WTC11 (cell line): ENCODE data around the gene HTR5A. TPM values are rescaled to one million over a fixed set of nuclear protein-coding genes. Genes with fewer than 3 reads are reported as not detected.

Experiments used
- EMX1 ChIP-seq: fragments of 250-450 bp; sonication (Bioruptor Pico); IDR thresholded peaks from 2 replicates; pipeline ENCODE4 v1.8.0; 2021; ENCODE audit warnings: mild to moderate bottlenecking
- GABPB1 ChIP-seq: sonication (generic); formaldehyde crosslinking; IDR thresholded peaks from 2 replicates; pipeline ENCODE4 v1.8.1; 2023; ENCODE audit warnings: mild to moderate bottlenecking, missing genetic modification reagents
- OVOL2 ChIP-seq: fragments of 250-450 bp; sonication (Bioruptor Pico); IDR thresholded peaks from 2 replicates; pipeline ENCODE4 v1.9.0; 2021; ENCODE audit warnings: mild to moderate bottlenecking, borderline replicate concordance
- PRRX2 ChIP-seq: fragments of 250-450 bp; sonication (Bioruptor Pico); IDR thresholded peaks from 2 replicates; pipeline ENCODE4 v1.8.0; 2021; ENCODE audit warnings: mild to moderate bottlenecking
- RORB ChIP-seq: fragments of 250-450 bp; sonication (Bioruptor Pico); IDR thresholded peaks from 2 replicates; pipeline ENCODE4 v1.9.0; 2021; ENCODE audit warnings: mild to moderate bottlenecking
- total RNA-seq: library from RNA; stranded (reverse); gene quantifications from 3 replicates; pipeline ENCODE4 v1.2.3, GENCODE V29; 2021
- TF ChIP-seq, protein P1 (sequence below): sonication (generic); formaldehyde crosslinking; IDR thresholded peaks from 2 replicates; pipeline ENCODE4 v1.8.1; 2023; ENCODE audit warnings: mild to moderate bottlenecking, missing genetic modification reagents
- TF ChIP-seq, protein P2 (sequence below): fragments of 250-450 bp; sonication (Bioruptor Pico); IDR thresholded peaks from 2 replicates; pipeline ENCODE4 v1.9.0; 2021; ENCODE audit warnings: mild to moderate bottlenecking
- TF ChIP-seq, protein P3 (sequence below): sonication (generic); formaldehyde crosslinking; IDR thresholded peaks from 2 replicates; pipeline ENCODE4 v1.8.0; 2022; ENCODE audit warnings: missing genetic modification reagents
- TF ChIP-seq, protein P4 (sequence below): sonication (generic); formaldehyde crosslinking; IDR thresholded peaks from 2 replicates; pipeline ENCODE4 v1.8.1; 2023; ENCODE audit warnings: mild to moderate bottlenecking, moderate library complexity, missing genetic modification reagents
- TF ChIP-seq, protein P5 (sequence below): sonication (generic); formaldehyde crosslinking; IDR thresholded peaks from 2 replicates; pipeline ENCODE4 v1.8.0; 2022; ENCODE audit warnings: mild to moderate bottlenecking, missing genetic modification reagents
- TF ChIP-seq, protein P6 (sequence below): sonication (generic); formaldehyde crosslinking; IDR thresholded peaks from 2 replicates; pipeline ENCODE4 v1.8.1; 2023; ENCODE audit warnings: mild to moderate bottlenecking, missing genetic modification reagents, borderline replicate concordance
- TF ChIP-seq, protein P7 (sequence below): sonication (generic); formaldehyde crosslinking; IDR thresholded peaks from 2 replicates; pipeline ENCODE4 v1.8.0; 2023; ENCODE audit warnings: missing genetic modification reagents, mild to moderate bottlenecking, borderline replicate concordance
- TF ChIP-seq, protein P8 (sequence below): sonication (generic); formaldehyde crosslinking; IDR thresholded peaks from 2 replicates; pipeline ENCODE4 v1.8.0; 2023; ENCODE audit warnings: mild to moderate bottlenecking, missing genetic modification reagents
- TF ChIP-seq, protein P9 (sequence below): sonication (generic); formaldehyde crosslinking; IDR thresholded peaks from 2 replicates; pipeline ENCODE4 v1.8.1; 2022; ENCODE audit warnings: mild to moderate bottlenecking, missing genetic modification reagents, moderate library complexity, borderline replicate concordance

Gene HTR5A
- total RNA-seq, 1 experiment from 2014 or later, result not detected

DNA sequence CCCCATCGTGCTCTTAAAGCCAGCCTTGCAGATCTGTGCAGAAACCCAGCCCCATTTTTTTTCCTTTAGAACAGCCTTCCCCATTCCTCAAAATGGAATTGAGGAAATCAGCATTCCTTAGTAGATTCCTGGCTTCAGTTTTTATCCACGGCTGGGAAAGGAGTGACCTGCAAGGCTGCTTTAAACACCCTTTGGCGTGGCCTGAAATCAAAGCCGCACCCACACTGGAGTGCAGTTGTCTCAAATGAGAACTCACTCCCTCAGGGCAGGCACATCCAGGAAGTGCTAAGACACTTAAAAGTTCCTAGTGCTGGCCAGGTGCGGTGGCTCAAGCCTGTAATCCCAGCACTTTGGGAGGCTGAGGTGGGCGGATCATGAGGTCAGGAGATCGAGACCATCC, 34.8 kb downstream of the HTR5A start (continued):
- TF ChIP-seq, protein P1, sequence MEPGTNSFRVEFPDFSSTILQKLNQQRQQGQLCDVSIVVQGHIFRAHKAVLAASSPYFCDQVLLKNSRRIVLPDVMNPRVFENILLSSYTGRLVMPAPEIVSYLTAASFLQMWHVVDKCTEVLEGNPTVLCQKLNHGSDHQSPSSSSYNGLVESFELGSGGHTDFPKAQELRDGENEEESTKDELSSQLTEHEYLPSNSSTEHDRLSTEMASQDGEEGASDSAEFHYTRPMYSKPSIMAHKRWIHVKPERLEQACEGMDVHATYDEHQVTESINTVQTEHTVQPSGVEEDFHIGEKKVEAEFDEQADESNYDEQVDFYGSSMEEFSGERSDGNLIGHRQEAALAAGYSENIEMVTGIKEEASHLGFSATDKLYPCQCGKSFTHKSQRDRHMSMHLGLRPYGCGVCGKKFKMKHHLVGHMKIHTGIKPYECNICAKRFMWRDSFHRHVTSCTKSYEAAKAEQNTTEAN (CRISPR knock-in tag), result no peak
- TF ChIP-seq, protein P2, sequence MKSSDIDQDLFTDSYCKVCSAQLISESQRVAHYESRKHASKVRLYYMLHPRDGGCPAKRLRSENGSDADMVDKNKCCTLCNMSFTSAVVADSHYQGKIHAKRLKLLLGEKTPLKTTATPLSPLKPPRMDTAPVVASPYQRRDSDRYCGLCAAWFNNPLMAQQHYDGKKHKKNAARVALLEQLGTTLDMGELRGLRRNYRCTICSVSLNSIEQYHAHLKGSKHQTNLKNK (CRISPR knock-in tag), result no peak
- TF ChIP-seq, protein P3, sequence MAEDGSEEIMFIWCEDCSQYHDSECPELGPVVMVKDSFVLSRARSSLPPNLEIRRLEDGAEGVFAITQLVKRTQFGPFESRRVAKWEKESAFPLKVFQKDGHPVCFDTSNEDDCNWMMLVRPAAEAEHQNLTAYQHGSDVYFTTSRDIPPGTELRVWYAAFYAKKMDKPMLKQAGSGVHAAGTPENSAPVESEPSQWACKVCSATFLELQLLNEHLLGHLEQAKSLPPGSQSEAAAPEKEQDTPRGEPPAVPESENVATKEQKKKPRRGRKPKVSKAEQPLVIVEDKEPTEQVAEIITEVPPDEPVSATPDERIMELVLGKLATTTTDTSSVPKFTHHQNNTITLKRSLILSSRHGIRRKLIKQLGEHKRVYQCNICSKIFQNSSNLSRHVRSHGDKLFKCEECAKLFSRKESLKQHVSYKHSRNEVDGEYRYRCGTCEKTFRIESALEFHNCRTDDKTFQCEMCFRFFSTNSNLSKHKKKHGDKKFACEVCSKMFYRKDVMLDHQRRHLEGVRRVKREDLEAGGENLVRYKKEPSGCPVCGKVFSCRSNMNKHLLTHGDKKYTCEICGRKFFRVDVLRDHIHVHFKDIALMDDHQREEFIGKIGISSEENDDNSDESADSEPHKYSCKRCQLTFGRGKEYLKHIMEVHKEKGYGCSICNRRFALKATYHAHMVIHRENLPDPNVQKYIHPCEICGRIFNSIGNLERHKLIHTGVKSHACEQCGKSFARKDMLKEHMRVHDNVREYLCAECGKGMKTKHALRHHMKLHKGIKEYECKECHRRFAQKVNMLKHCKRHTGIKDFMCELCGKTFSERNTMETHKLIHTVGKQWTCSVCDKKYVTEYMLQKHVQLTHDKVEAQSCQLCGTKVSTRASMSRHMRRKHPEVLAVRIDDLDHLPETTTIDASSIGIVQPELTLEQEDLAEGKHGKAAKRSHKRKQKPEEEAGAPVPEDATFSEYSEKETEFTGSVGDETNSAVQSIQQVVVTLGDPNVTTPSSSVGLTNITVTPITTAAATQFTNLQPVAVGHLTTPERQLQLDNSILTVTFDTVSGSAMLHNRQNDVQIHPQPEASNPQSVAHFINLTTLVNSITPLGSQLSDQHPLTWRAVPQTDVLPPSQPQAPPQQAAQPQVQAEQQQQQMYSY (CRISPR knock-in tag), result no peak
- TF ChIP-seq RORB (CRISPR knock-in tag) (no peak), OVOL2 (no peak), EMX1 (CRISPR knock-in tag) (no peak), PRRX2 (CRISPR knock-in tag) (no peak), GABPB1 (CRISPR knock-in tag) (no peak)
- TF ChIP-seq, protein P4, sequence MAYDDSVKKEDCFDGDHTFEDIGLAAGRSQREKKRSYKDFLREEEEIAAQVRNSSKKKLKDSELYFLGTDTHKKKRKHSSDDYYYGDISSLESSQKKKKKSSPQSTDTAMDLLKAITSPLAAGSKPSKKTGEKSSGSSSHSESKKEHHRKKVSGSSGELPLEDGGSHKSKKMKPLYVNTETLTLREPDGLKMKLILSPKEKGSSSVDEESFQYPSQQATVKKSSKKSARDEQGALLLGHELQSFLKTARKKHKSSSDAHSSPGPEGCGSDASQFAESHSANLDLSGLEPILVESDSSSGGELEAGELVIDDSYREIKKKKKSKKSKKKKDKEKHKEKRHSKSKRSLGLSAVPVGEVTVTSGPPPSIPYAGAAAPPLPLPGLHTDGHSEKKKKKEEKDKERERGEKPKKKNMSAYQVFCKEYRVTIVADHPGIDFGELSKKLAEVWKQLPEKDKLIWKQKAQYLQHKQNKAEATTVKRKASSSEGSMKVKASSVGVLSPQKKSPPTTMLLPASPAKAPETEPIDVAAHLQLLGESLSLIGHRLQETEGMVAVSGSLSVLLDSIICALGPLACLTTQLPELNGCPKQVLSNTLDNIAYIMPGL (CRISPR knock-in tag), result no peak
- TF ChIP-seq, protein P5, sequence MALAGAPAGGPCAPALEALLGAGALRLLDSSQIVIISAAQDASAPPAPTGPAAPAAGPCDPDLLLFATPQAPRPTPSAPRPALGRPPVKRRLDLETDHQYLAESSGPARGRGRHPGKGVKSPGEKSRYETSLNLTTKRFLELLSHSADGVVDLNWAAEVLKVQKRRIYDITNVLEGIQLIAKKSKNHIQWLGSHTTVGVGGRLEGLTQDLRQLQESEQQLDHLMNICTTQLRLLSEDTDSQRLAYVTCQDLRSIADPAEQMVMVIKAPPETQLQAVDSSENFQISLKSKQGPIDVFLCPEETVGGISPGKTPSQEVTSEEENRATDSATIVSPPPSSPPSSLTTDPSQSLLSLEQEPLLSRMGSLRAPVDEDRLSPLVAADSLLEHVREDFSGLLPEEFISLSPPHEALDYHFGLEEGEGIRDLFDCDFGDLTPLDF (CRISPR knock-in tag), result no peak
- TF ChIP-seq, protein P6, sequence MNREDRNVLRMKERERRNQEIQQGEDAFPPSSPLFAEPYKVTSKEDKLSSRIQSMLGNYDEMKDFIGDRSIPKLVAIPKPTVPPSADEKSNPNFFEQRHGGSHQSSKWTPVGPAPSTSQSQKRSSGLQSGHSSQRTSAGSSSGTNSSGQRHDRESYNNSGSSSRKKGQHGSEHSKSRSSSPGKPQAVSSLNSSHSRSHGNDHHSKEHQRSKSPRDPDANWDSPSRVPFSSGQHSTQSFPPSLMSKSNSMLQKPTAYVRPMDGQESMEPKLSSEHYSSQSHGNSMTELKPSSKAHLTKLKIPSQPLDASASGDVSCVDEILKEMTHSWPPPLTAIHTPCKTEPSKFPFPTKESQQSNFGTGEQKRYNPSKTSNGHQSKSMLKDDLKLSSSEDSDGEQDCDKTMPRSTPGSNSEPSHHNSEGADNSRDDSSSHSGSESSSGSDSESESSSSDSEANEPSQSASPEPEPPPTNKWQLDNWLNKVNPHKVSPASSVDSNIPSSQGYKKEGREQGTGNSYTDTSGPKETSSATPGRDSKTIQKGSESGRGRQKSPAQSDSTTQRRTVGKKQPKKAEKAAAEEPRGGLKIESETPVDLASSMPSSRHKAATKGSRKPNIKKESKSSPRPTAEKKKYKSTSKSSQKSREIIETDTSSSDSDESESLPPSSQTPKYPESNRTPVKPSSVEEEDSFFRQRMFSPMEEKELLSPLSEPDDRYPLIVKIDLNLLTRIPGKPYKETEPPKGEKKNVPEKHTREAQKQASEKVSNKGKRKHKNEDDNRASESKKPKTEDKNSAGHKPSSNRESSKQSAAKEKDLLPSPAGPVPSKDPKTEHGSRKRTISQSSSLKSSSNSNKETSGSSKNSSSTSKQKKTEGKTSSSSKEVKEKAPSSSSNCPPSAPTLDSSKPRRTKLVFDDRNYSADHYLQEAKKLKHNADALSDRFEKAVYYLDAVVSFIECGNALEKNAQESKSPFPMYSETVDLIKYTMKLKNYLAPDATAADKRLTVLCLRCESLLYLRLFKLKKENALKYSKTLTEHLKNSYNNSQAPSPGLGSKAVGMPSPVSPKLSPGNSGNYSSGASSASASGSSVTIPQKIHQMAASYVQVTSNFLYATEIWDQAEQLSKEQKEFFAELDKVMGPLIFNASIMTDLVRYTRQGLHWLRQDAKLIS, result no peak
- TF ChIP-seq, protein P7, sequence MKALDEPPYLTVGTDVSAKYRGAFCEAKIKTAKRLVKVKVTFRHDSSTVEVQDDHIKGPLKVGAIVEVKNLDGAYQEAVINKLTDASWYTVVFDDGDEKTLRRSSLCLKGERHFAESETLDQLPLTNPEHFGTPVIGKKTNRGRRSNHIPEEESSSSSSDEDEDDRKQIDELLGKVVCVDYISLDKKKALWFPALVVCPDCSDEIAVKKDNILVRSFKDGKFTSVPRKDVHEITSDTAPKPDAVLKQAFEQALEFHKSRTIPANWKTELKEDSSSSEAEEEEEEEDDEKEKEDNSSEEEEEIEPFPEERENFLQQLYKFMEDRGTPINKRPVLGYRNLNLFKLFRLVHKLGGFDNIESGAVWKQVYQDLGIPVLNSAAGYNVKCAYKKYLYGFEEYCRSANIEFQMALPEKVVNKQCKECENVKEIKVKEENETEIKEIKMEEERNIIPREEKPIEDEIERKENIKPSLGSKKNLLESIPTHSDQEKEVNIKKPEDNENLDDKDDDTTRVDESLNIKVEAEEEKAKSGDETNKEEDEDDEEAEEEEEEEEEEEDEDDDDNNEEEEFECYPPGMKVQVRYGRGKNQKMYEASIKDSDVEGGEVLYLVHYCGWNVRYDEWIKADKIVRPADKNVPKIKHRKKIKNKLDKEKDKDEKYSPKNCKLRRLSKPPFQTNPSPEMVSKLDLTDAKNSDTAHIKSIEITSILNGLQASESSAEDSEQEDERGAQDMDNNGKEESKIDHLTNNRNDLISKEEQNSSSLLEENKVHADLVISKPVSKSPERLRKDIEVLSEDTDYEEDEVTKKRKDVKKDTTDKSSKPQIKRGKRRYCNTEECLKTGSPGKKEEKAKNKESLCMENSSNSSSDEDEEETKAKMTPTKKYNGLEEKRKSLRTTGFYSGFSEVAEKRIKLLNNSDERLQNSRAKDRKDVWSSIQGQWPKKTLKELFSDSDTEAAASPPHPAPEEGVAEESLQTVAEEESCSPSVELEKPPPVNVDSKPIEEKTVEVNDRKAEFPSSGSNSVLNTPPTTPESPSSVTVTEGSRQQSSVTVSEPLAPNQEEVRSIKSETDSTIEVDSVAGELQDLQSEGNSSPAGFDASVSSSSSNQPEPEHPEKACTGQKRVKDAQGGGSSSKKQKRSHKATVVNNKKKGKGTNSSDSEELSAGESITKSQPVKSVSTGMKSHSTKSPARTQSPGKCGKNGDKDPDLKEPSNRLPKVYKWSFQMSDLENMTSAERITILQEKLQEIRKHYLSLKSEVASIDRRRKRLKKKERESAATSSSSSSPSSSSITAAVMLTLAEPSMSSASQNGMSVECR, result no peak
- TF ChIP-seq, protein P8, sequence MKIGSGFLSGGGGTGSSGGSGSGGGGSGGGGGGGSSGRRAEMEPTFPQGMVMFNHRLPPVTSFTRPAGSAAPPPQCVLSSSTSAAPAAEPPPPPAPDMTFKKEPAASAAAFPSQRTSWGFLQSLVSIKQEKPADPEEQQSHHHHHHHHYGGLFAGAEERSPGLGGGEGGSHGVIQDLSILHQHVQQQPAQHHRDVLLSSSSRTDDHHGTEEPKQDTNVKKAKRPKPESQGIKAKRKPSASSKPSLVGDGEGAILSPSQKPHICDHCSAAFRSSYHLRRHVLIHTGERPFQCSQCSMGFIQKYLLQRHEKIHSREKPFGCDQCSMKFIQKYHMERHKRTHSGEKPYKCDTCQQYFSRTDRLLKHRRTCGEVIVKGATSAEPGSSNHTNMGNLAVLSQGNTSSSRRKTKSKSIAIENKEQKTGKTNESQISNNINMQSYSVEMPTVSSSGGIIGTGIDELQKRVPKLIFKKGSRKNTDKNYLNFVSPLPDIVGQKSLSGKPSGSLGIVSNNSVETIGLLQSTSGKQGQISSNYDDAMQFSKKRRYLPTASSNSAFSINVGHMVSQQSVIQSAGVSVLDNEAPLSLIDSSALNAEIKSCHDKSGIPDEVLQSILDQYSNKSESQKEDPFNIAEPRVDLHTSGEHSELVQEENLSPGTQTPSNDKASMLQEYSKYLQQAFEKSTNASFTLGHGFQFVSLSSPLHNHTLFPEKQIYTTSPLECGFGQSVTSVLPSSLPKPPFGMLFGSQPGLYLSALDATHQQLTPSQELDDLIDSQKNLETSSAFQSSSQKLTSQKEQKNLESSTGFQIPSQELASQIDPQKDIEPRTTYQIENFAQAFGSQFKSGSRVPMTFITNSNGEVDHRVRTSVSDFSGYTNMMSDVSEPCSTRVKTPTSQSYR (CRISPR knock-in tag), result no peak
- TF ChIP-seq, protein P9, sequence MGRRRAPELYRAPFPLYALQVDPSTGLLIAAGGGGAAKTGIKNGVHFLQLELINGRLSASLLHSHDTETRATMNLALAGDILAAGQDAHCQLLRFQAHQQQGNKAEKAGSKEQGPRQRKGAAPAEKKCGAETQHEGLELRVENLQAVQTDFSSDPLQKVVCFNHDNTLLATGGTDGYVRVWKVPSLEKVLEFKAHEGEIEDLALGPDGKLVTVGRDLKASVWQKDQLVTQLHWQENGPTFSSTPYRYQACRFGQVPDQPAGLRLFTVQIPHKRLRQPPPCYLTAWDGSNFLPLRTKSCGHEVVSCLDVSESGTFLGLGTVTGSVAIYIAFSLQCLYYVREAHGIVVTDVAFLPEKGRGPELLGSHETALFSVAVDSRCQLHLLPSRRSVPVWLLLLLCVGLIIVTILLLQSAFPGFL (CRISPR knock-in tag), result no peak
